Natural killer cell (primary cell): ENCODE measurements around the gene RINL. TPM values are rescaled to one million over a fixed set of nuclear protein-coding genes. Genes with fewer than 3 reads are reported as not detected.
A peak's percentile ranks its signal among the peaks of the same experiment; 100 is the strongest.

Experiments used
- ATAC-seq, 3 donors: fragments of 150-1000 bp in 2 of 3; fragments of 200-7000 bp in 1 of 3; cut with Tn5 transposase; 1 replicate in 1 of 3; 2 replicates in 2 of 3; pipeline ENCODE4 v1.10.0; 2021; ENCODE audit warnings: mild to moderate bottlenecking in 2 of 3, moderate library complexity in 2 of 3
- DNase-seq, 2 donors: peaks; one replicate each; pipeline versions ENCODE4 v3.0.0 to v3.0.0-alpha.2; 2013 to 2021; ENCODE audit warnings: mixed read lengths in 1 of 2
- H3K27ac ChIP-seq: one replicate; pipeline ENCODE4 v1.5.1; 2013; ENCODE audit warnings: mild to moderate bottlenecking, low read length
- H3K27me3 ChIP-seq: one replicate; pipeline ENCODE4 v1.6.1; 2013; ENCODE audit warnings: low read length; ENCODE audit not compliant: control insufficient read depth, insufficient read depth
- H3K36me3 ChIP-seq: one replicate; pipeline ENCODE4 v1.6.1; 2013; ENCODE audit warnings: low read length; ENCODE audit not compliant: control insufficient read depth, insufficient read depth
- H3K4me1 ChIP-seq: one replicate; pipeline ENCODE4 v1.6.1; 2013; ENCODE audit warnings: low read length; ENCODE audit not compliant: control insufficient read depth, insufficient read depth
- H3K4me3 ChIP-seq: one replicate; pipeline ENCODE4 v1.5.1; 2013; ENCODE audit warnings: low read length
- H3K9me3 ChIP-seq: one replicate; pipeline ENCODE4 v1.6.1; 2013; ENCODE audit warnings: low read length; ENCODE audit not compliant: control insufficient read depth, insufficient read depth
- H3K27ac Mint-ChIP-seq, 2 donors: one replicate each; pipeline ENCODE4 v1.8.0; 2022; ENCODE audit warnings: mild to moderate bottlenecking in 2 of 2, mixed read lengths in 2 of 2, moderate library complexity in 1 of 2
- H3K27me3 Mint-ChIP-seq, 2 donors: one replicate each; pipeline ENCODE4 v1.8.0; 2022; ENCODE audit warnings: low read depth in 2 of 2, mixed read lengths in 2 of 2
- H3K36me3 Mint-ChIP-seq: one replicate; pipeline ENCODE4 v1.8.0; 2022; ENCODE audit warnings: mixed read lengths
- H3K4me1 Mint-ChIP-seq, 2 donors: one replicate each; pipeline ENCODE4 v1.8.0; 2022; ENCODE audit warnings: mixed read lengths in 2 of 2
- H3K4me3 Mint-ChIP-seq: one replicate; pipeline ENCODE4 v1.8.0; 2022; ENCODE audit warnings: mild to moderate bottlenecking, moderate library complexity, mixed read lengths
- H3K9me3 Mint-ChIP-seq, 2 donors: one replicate each; pipeline ENCODE4 v1.8.0; 2022; ENCODE audit warnings: mixed read lengths in 2 of 2
- WGBS: methylation state at CpG from one replicate; pipeline ENCODE4 v1.1.7; 2013; ENCODE audit warnings: missing lambda C conversion rate; ENCODE audit not compliant: insufficient coverage; 5-methylcytosine and 5-hydroxymethylcytosine counted together
- intact Hi-C: fragments of 100-400 bp; cut with micrococcal nuclease; formaldehyde crosslinking; loops from one replicate; pipeline ENCODE4 v1.14.2; 2022
- total RNA-seq, 4 donors: library from RNA; stranded (reverse); fragments of 120-200 nt in 1 of 4; gene quantifications; one replicate each; pipeline versions ENCODE4 v1.2.3 to v1.2.4, GENCODE V29; 2013 to 2022
- TF ChIP-seq, protein P1 (sequence below): fragments of 200-600 bp; IDR thresholded peaks from one replicate; pipeline ENCODE4 v1.8.0; 2022; ENCODE audit warnings: antibody characterized with exemption

The RINL gene
- total RNA-seq, 3 donors from 2014 or later (not counting 1 experiment from before 2014, with no cell fraction given), result 59.7 to 65.6 (median 59.7) TPM

DNA sequence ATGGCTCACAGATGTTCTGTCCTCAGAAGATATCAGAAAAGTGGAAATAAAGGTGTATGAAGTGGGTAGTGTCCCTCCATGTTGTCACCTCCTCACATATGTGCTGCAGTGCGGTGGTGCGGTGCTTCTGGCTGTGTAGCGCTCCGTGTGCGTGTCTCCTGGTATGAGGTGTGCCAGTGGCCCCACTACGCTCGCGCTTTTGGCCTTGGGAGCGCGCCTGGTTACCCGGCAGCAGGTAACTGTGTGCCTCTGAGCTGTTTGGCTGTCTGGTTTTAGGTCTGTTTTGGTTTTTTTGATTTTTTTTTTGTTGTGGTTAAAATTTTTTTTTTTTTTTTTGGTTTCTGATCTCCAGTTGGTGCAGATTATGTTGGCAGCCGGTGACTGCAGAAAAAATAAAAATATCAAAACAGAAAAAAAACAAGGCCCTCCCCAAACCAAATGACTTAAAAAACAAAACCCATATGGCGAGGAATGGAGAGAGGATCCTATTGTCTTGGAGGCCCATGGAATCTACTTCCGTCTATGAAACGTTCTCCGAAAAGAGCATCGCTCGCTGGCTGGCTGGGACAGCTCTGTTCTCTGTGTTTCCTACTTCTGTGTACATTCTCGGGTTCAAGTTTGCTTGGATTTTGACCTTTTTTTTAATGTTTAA is 36.2 kb downstream of the RINL start:
- Mint-ChIP-seq H3K9me3 (no peaks in the 10 kb centered on the region), H3K27me3 (no peaks in the 10 kb centered on the region), H3K36me3 (peaks cover 34% of the 10 kb centered on the region), H3K4me3 (peak overlapping the region; percentile 78), H3K4me1 (peaks cover 47 to 67% of the 10 kb centered on the region in 2 donors), H3K27ac (peak overlapping the region; percentile 67 to 99)
- Histone ChIP-seq H3K36me3 (peaks cover 97% of the 10 kb centered on the region), H3K4me1 (peaks cover 49% of the 10 kb centered on the region), H3K27me3 (no peaks in the 10 kb centered on the region), H3K27ac (peak overlapping the region; percentile 43), H3K4me3 (no peak overlapping the region), H3K9me3 (no peaks in the 10 kb centered on the region)
- intact Hi-C loops, result no loop called here
- TF ChIP-seq, protein P1, sequence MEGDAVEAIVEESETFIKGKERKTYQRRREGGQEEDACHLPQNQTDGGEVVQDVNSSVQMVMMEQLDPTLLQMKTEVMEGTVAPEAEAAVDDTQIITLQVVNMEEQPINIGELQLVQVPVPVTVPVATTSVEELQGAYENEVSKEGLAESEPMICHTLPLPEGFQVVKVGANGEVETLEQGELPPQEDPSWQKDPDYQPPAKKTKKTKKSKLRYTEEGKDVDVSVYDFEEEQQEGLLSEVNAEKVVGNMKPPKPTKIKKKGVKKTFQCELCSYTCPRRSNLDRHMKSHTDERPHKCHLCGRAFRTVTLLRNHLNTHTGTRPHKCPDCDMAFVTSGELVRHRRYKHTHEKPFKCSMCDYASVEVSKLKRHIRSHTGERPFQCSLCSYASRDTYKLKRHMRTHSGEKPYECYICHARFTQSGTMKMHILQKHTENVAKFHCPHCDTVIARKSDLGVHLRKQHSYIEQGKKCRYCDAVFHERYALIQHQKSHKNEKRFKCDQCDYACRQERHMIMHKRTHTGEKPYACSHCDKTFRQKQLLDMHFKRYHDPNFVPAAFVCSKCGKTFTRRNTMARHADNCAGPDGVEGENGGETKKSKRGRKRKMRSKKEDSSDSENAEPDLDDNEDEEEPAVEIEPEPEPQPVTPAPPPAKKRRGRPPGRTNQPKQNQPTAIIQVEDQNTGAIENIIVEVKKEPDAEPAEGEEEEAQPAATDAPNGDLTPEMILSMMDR, result no peak
- 64% methylated on average over 18 of the region's 19 CpGs for WGBS
- ATAC-seq (peak in 1 of 3 donors; percentile 14), DNase-seq (peak in 1 of 2 donors; percentile 83)

DNA sequence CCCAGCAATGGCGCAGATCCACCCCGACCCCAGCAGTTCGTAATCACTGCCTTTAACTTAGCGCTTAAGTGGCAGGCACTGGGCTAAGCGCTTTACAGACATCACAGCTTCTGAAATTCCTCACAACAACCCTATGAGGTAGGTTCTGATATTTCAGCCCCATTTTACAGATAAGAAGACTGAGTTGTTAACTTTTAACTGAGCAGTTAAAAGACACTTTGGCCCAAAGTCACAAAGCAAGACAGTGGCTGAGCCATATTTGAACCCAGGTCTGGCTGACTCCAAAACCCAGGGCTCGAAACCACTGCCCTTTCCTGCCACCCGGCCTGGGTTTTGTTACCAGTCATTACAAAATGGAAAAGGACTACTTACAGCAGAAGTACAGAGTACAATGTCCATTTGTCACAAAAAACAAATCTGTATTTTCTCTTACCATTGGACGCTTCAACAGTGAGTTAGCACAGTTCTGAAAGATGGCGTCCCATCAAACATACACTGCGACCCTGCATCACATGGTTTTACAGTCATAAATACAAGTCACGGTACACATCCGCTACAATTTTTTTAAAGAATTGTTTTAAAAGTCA is 36.8 kb downstream of the RINL start:
- Mint-ChIP-seq H3K27ac (peak overlapping the region; percentile 67 to 99), H3K27me3 (no peaks in the 10 kb centered on the region), H3K4me3 (peak overlapping the region; percentile 17), H3K4me1 (peaks cover 44 to 64% of the 10 kb centered on the region in 2 donors), H3K36me3 (peaks cover 34% of the 10 kb centered on the region), H3K9me3 (no peaks in the 10 kb centered on the region)
- Histone ChIP-seq H3K4me1 (peaks cover 44% of the 10 kb centered on the region), H3K36me3 (peaks cover 98% of the 10 kb centered on the region), H3K27ac (peak overlapping the region; percentile 43), H3K9me3 (no peaks in the 10 kb centered on the region), H3K27me3 (no peaks in the 10 kb centered on the region), H3K4me3 (no peak overlapping the region)
- no peak for ATAC-seq
- no peak for DNase-seq
- TF ChIP-seq, protein P1, result no peak
- WGBS, result 95% methylated on average over 12 of the region's 12 CpGs
- intact Hi-C loops, result no loop called here

DNA sequence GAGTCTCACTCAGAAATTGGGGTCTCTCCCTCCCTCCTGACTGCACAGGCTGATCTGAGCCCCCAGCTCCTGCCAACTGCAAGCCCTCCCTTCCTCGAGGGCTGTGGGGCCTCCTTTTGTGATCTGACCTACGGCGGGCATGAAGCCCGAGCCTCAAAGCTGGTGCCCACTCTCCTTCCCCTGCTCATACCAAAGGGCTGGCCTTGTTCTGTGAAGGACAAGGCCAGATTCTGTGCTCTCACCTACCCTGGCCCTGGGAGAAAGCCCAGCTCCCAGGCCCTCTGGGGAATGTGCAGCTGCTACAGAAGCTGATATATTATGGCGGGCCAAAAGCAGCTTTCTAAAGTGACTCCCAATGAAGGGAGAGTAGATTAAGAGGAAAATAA is 37.5 kb downstream of the RINL start:
- H3K9me3 Mint-ChIP-seq, result no peaks in the 10 kb centered on the region
- DNase-seq (no peak), ATAC-seq (no peak)
- Histone ChIP-seq H3K9me3 (no peaks in the 10 kb centered on the region), H3K27ac (no peak overlapping the region), H3K27me3 (no peaks in the 10 kb centered on the region), H3K4me1 (peaks cover 40% of the 10 kb centered on the region), H3K4me3 (no peak overlapping the region), H3K36me3 (peaks cover 98% of the 10 kb centered on the region)
- no peaks in the 10 kb centered on the region for H3K27me3 Mint-ChIP-seq
- peaks cover 30% of the 10 kb centered on the region for H3K36me3 Mint-ChIP-seq
- peaks cover 37 to 57% of the 10 kb centered on the region in 2 donors for H3K4me1 Mint-ChIP-seq
- peak overlapping the region; percentile 9 for H3K4me3 Mint-ChIP-seq
- intact Hi-C loops, result no loop called here
- WGBS, result 95% methylated on average over 5 of the region's 5 CpGs
- TF ChIP-seq, protein P1, result no peak
- H3K27ac Mint-ChIP-seq, result peak overlapping the region; percentile 67 to 99
